PC-3 (cell line): ENCODE measurements around the gene MCFD2. TPM values are rescaled to one million over a fixed set of nuclear protein-coding genes. Genes with fewer than 3 reads are reported as not detected.

Source experiments
- ATAC-seq: fragments of 200-7000 bp; cut with Tn5 transposase; 2 replicates; pipeline ENCODE4 v1.9.1; 2020; ENCODE audit warnings: mild to moderate bottlenecking, moderate library complexity
- BruUV-seq: library from RNA; stranded (reverse); fragments of 400-500 nt; replicated peaks from 2 replicates; lab custom pipeline; 2021; lab: Mats Ljungman, UMichigan
- CTCF ChIA-PET: fragments of 300-600 bp; sonication (Branson Sonifier 250); formaldehyde crosslinking; loops from one replicate; lab custom pipeline; 2022; ENCODE audit warnings: antibody characterized with exemption; lab: Charles Lee
- POLR2A ChIA-PET: fragments of 300-600 bp; sonication (Branson Sonifier 250); formaldehyde crosslinking; loops from one replicate; lab custom pipeline; 2022; ENCODE audit warnings: antibody characterized with exemption; ENCODE audit not compliant: unreplicated experiment; lab: Charles Lee
- DNase-seq: peaks from one replicate; pipeline ENCODE4 v3.0.0-alpha.2; 2015
- H2AFZ ChIP-seq: fragments of 300-600 bp; sonication (generic); 2 replicates; pipeline ENCODE4 v1.6.0; 2016; ENCODE audit warnings: antibody characterized with exemption, low read length
- H3F3A ChIP-seq: fragments of 300-600 bp; sonication (generic); one replicate; pipeline ENCODE4 v1.6.0; 2017; ENCODE audit warnings: antibody characterized with exemption, low read length, control low read depth, mild to moderate bottlenecking; ENCODE audit not compliant: unreplicated experiment
- H3K27ac ChIP-seq: fragments of 300-600 bp; sonication (generic); 2 replicates; pipeline ENCODE4 v1.5.1; 2016; ENCODE audit warnings: mild to moderate bottlenecking, low read length
- H3K27me3 ChIP-seq: fragments of 300-600 bp; sonication (generic); 2 replicates; pipeline ENCODE4 v1.6.1; 2016; ENCODE audit warnings: low read length, mixed read lengths
- H3K36me3 ChIP-seq: fragments of 300-600 bp; sonication (generic); 2 replicates; pipeline ENCODE4 v1.6.1; 2016; ENCODE audit warnings: low read depth, mixed run types, low read length, mixed read lengths
- H3K4me1 ChIP-seq: fragments of 300-600 bp; sonication (generic); 2 replicates; pipeline ENCODE4 v1.5.1; 2016; ENCODE audit warnings: low read length; ENCODE audit not compliant: insufficient read depth
- H3K4me2 ChIP-seq: fragments of 300-600 bp; sonication (generic); 2 replicates; pipeline ENCODE4 v1.6.0; 2016; ENCODE audit warnings: low read length
- H3K4me3 ChIP-seq: fragments of 300-600 bp; sonication (generic); 2 replicates; pipeline ENCODE4 v1.5.1; 2016; ENCODE audit warnings: mild to moderate bottlenecking, low read length, mixed read lengths
- H3K79me2 ChIP-seq: fragments of 300-600 bp; sonication (generic); 2 replicates; pipeline ENCODE4 v1.6.1; 2017; ENCODE audit warnings: low read length, mixed read lengths
- H3K9ac ChIP-seq: fragments of 300-600 bp; sonication (generic); 2 replicates; pipeline ENCODE4 v1.6.0; 2016; ENCODE audit warnings: mild to moderate bottlenecking, low read length
- H3K9me2 ChIP-seq: fragments of 300-600 bp; sonication (generic); replicated peaks from 2 replicates; pipeline ENCODE4 v1.6.1; 2016; ENCODE audit warnings: mixed run types, low read length, mixed read lengths
- H3K9me3 ChIP-seq: fragments of 300-600 bp; sonication (generic); 2 replicates; pipeline ENCODE4 v1.6.1; 2016; ENCODE audit warnings: low read length, mixed read lengths
- H4K20me1 ChIP-seq: fragments of 300-600 bp; sonication (generic); 2 replicates; pipeline ENCODE4 v1.6.1; 2016; ENCODE audit warnings: low read length, mixed read lengths
- CTCF ChIP-seq: fragments of 300-600 bp; sonication (generic); conservative IDR thresholded peaks from 2 replicates; pipeline ENCODE4 v1.5.1; 2017; ENCODE audit warnings: antibody characterized with exemption, low read depth, mild to moderate bottlenecking, low read length
- EZH2 ChIP-seq: fragments of 300-600 bp; sonication (generic); IDR thresholded peaks from one replicate; pipeline ENCODE4 v1.6.1; 2017; ENCODE audit warnings: antibody characterized with exemption, mild to moderate bottlenecking, low read length; ENCODE audit not compliant: unreplicated experiment
- EZH2phosphoT487 ChIP-seq: fragments of 300-600 bp; sonication (generic); IDR thresholded peaks from 2 replicates; pipeline ENCODE4 v1.6.1; 2018; ENCODE audit warnings: mild to moderate bottlenecking, antibody characterized with exemption, low read length, borderline replicate concordance
- intact Hi-C: fragments of 100-400 bp; cut with micrococcal nuclease; formaldehyde crosslinking; loops from 2 replicates; pipeline ENCODE4 v1.9.0; 2023
- total RNA-seq: library from RNA; depleted of rRNA; stranded (reverse); fragments of >200 nt; gene quantifications from 2 replicates; pipeline ENCODE4 v1.2.3, GENCODE V29; 2014

Gene MCFD2
- total RNA-seq, 1 experiment from 2014 or later, result 112 TPM

GRCh38 chr2:46951290-46952064, 35.9 kb upstream of the MCFD2 start:
- no peak for ATAC-seq
- Histone ChIP-seq H3K27ac (no peak overlapping the region), H2AFZ (no peak overlapping the region), H3K36me3 (peaks cover 9% of the 10 kb centered on the region; the same call in 1 of the 2 replicates), H3K9ac (no peak overlapping the region), H3K27me3 (no peaks in the 10 kb centered on the region), H3K79me2 (peaks cover 21% of the 10 kb centered on the region), H3K4me1 (peaks cover 24% of the 10 kb centered on the region), H4K20me1 (no peaks in the 10 kb centered on the region), H3K4me3 (no peak overlapping the region), H3K4me2 (no peak overlapping the region), H3F3A (no peaks in the 10 kb centered on the region), H3K9me3 (no peaks in the 10 kb centered on the region), H3K9me2 (no peaks in the 10 kb centered on the region)
- TF ChIP-seq CTCF (no peak), EZH2phosphoT487 (no peak), EZH2 (no peak)
- CTCF ChIA-PET, result no interaction called here
- no TSS peak for BruUV-seq
- DNase-seq, result no peak
- POLR2A ChIA-PET, result no interaction called here
- intact Hi-C loops, result no loop called here

GRCh38 chr2:46950314-46950713, 34.7 kb upstream of the MCFD2 start:
- H3K9ac ChIP-seq, result no peak overlapping the region
- ATAC-seq (no peak), DNase-seq (no peak)
- TF ChIP-seq CTCF, result no peak
- TF ChIP-seq EZH2phosphoT487, result no peak
- no peak for TF ChIP-seq EZH2
- no peaks in the 10 kb centered on the region for H3K9me2 ChIP-seq
- no peak overlapping the region for H3K4me3 ChIP-seq
- H3K27ac ChIP-seq, result no peak overlapping the region
- peaks cover 13% of the 10 kb centered on the region for H3K4me1 ChIP-seq
- BruUV-seq, result no TSS peak
- H3K36me3 ChIP-seq, result peaks cover 7% of the 10 kb centered on the region; the same call in 1 of the 2 replicates
- intact Hi-C loops, result no loop called here
- no peaks in the 10 kb centered on the region for H3K9me3 ChIP-seq
- POLR2A ChIA-PET, result no interaction called here
- no peaks in the 10 kb centered on the region for H3K27me3 ChIP-seq
- no peak overlapping the region for H2AFZ ChIP-seq
- no peaks in the 10 kb centered on the region for H3F3A ChIP-seq
- peaks cover 31% of the 10 kb centered on the region for H3K79me2 ChIP-seq
- H3K4me2 ChIP-seq, result no peak overlapping the region
- CTCF ChIA-PET, result no interaction called here
- no peaks in the 10 kb centered on the region for H4K20me1 ChIP-seq

DNA sequence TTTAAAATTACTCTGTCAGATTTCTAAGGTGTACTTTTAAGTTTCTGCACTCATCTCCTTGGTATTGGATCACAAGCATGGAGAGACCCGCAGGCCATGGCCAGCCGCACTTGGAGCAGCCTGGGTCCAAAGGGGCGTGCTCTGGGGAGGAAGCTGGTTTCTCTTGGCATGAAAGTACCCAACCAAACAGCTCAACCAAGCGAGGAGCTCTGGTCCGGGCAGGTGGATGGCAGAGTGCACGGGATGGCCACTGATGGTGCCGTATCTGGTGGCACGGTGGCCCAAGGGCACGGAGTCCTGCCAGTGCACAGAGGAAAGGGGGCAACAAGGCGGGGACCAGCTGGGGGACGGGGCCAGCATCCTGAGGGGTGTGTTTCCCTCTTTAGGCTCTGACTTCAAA, 32.2 kb upstream of the MCFD2 start:
- ChIA-PET CTCF (no interaction called here), POLR2A (no interaction called here)
- TF ChIP-seq EZH2 (no peak), EZH2phosphoT487 (no peak), CTCF (no peak)
- Histone ChIP-seq H3K9me3 (no peaks in the 10 kb centered on the region), H3K4me3 (no peak overlapping the region), H3K4me2 (no peak overlapping the region), H3K27me3 (no peaks in the 10 kb centered on the region), H3K27ac (no peak overlapping the region), H3K36me3 (peaks cover 5% of the 10 kb centered on the region; the same call in 1 of the 2 replicates), H3K9me2 (no peaks in the 10 kb centered on the region), H3K9ac (no peak overlapping the region), H3F3A (no peaks in the 10 kb centered on the region), H2AFZ (no peak overlapping the region), H3K4me1 (no peaks in the 10 kb centered on the region), H3K79me2 (peaks cover 53% of the 10 kb centered on the region), H4K20me1 (no peaks in the 10 kb centered on the region)
- no TSS peak for BruUV-seq
- DNase-seq (no peak), ATAC-seq (no peak)
- intact Hi-C loops, result no loop called here
